Ishikawa (cell line): ENCODE measurements around the gene CCDC106.
A peak's percentile ranks its signal among the peaks of the same experiment; 100 is the strongest.

ENCODE experiments used
- CEBPB ChIP-seq: IDR thresholded peaks from 2 replicates; pipeline ENCODE4 v1.6.1; 2012
- CREB1 ChIP-seq: IDR thresholded peaks from 2 replicates; pipeline ENCODE4 v1.6.1; 2012; ENCODE audit warnings: low read depth
- EGR1 ChIP-seq: IDR thresholded peaks from 2 replicates; pipeline ENCODE4 v1.6.1; 2012
- EP300 ChIP-seq: IDR thresholded peaks from 2 replicates; pipeline ENCODE4 v1.6.1; 2012; ENCODE audit warnings: borderline replicate concordance
- FOXM1 ChIP-seq: IDR thresholded peaks from 2 replicates; pipeline ENCODE4 v1.6.1; 2012; ENCODE audit warnings: low read depth, borderline replicate concordance
- MAX ChIP-seq: IDR thresholded peaks from 2 replicates; pipeline ENCODE4 v1.6.1; 2012
- NFIC ChIP-seq: IDR thresholded peaks from 2 replicates; pipeline ENCODE4 v1.6.1; 2012
- RAD21 ChIP-seq: IDR thresholded peaks from 2 replicates; pipeline ENCODE4 v1.6.1; 2012; ENCODE audit warnings: low read depth
- TAF1 ChIP-seq: IDR thresholded peaks from 2 replicates; pipeline ENCODE4 v1.6.1; 2012; ENCODE audit warnings: low read depth, mild to moderate bottlenecking
- TCF12 ChIP-seq: IDR thresholded peaks from 2 replicates; pipeline ENCODE4 v1.6.1; 2012; ENCODE audit warnings: low read depth
- TEAD4 ChIP-seq: IDR thresholded peaks from 2 replicates; pipeline ENCODE4 v1.6.1; 2012
- YY1 ChIP-seq: IDR thresholded peaks from 2 replicates; pipeline ENCODE4 v1.6.1; 2012; ENCODE audit warnings: low read depth
- ZBTB7A ChIP-seq: IDR thresholded peaks from 2 replicates; pipeline ENCODE4 v1.6.1; 2012; ENCODE audit warnings: low read depth
- TF ChIP-seq, protein P1 (sequence below): IDR thresholded peaks from 2 replicates; pipeline ENCODE4 v1.6.1; 2012; ENCODE audit warnings: low read depth, mild to moderate bottlenecking
- TF ChIP-seq, protein P2 (sequence below): IDR thresholded peaks from 2 replicates; pipeline ENCODE4 v1.6.1; 2012

CCDC106 gene

GRCh38 chr19:55647732-55648584 lies at the start of gene CCDC106:
TSS of gene CCDC106 (plus strand) at chr19:55648212. CDS start at chr19:55649047, 835 bp downstream.
- TF ChIP-seq CEBPB (no peak), EP300 (no peak), TAF1 (peak; percentile 42; the same call in 1 of the 2 replicates), TEAD4 (peak; percentile 4; the same call in 1 of the 2 replicates), CREB1 (no peak), FOXM1 (no peak), MAX (0 out of 2 replicates have a peak, but pooled peaks have one; percentile 23), ZBTB7A (peak; percentile 79), YY1 (peak; percentile 59; the same call in 1 of the 2 replicates), EGR1 (peak; percentile 94), RAD21 (no peak), NFIC (no peak), TCF12 (0 out of 2 replicates have a peak, but pooled peaks have one; percentile 0)
- TF ChIP-seq, protein P1, sequence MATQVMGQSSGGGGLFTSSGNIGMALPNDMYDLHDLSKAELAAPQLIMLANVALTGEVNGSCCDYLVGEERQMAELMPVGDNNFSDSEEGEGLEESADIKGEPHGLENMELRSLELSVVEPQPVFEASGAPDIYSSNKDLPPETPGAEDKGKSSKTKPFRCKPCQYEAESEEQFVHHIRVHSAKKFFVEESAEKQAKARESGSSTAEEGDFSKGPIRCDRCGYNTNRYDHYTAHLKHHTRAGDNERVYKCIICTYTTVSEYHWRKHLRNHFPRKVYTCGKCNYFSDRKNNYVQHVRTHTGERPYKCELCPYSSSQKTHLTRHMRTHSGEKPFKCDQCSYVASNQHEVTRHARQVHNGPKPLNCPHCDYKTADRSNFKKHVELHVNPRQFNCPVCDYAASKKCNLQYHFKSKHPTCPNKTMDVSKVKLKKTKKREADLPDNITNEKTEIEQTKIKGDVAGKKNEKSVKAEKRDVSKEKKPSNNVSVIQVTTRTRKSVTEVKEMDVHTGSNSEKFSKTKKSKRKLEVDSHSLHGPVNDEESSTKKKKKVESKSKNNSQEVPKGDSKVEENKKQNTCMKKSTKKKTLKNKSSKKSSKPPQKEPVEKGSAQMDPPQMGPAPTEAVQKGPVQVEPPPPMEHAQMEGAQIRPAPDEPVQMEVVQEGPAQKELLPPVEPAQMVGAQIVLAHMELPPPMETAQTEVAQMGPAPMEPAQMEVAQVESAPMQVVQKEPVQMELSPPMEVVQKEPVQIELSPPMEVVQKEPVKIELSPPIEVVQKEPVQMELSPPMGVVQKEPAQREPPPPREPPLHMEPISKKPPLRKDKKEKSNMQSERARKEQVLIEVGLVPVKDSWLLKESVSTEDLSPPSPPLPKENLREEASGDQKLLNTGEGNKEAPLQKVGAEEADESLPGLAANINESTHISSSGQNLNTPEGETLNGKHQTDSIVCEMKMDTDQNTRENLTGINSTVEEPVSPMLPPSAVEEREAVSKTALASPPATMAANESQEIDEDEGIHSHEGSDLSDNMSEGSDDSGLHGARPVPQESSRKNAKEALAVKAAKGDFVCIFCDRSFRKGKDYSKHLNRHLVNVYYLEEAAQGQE, result no peak
- TF ChIP-seq, protein P2, sequence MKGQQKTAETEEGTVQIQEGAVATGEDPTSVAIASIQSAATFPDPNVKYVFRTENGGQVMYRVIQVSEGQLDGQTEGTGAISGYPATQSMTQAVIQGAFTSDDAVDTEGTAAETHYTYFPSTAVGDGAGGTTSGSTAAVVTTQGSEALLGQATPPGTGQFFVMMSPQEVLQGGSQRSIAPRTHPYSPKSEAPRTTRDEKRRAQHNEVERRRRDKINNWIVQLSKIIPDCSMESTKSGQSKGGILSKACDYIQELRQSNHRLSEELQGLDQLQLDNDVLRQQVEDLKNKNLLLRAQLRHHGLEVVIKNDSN, result no peak

- TF ChIP-seq, protein P2, result no peak
- TF ChIP-seq NFIC (no peak), TAF1 (peak; percentile 71; the same call in 1 of the 2 replicates), ZBTB7A (no peak), TEAD4 (no peak), FOXM1 (no peak)
These were observed 49.1 kb upstream of the CCDC106 start for GRCh38 chr19:55598719-55599467.

- peak; percentile 55; the same call in 1 of the 2 replicates for TF ChIP-seq ZBTB7A
- TF ChIP-seq TCF12, result peak; percentile 71; the same call in 1 of the 2 replicates
- TF ChIP-seq, protein P2, result no peak
- peak; percentile 14; the same call in 1 of the 2 replicates for TF ChIP-seq TAF1
- TF ChIP-seq YY1, result peak; percentile 93; the same call in 1 of the 2 replicates
- TF ChIP-seq CREB1, result peak; percentile 78
- TF ChIP-seq FOXM1, result no peak
- no peak for TF ChIP-seq RAD21
- TF ChIP-seq NFIC, result peak; percentile 77
- TF ChIP-seq EGR1, result peak; percentile 83
- TF ChIP-seq, protein P1, result no peak
These were observed 48.6 kb upstream of the CCDC106 start, which contains the start of gene FIZ1 for GRCh38 chr19:55599468-55599841. TSS of gene FIZ1 (minus strand) at chr19:55599517. CDS start at chr19:55597865, 1,652 bp downstream.

DNA sequence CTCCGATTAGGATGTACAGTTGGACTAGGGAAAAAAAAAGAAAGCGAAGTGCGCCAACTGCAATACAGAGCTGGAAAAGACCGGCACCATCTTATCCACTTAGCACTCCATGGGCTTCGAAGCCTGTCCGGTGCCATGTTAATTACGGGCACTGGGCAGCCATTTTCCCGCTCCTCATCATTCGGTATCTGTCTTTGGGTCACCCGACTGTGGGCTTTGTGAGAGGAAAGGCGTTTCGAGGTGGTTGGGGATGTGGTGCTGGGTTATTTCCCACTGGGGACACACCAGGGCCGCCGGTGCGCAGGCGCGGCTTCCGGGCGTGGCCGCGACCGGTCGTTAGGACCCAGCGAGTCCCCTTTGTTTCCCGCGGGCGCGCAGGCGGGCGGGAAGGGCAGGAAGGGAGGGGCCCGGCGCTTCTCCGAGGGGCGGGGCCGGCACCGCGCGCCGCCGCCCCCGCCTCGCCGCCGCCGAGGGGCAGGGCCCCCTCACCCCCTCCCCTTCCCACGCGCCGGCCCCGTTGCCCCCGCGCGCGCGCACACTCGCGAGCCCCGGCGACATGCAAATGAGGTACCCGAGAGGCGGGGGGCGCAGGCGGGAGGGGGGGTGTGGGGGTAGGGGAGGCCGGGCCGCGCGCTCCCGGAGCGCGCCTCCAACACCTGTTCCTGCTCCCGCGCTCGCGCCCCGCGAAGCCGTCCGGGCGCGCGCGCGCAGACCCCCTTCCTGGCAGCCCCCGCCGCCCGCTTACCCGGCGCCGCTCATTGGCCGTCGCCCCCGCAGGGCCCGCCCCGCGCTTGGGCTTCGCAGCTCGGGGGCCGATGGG lies 48.0 kb upstream of the CCDC106 start, which contains the start of gene ZNF524:
ZNF524 (plus strand) TSS at position 447 of the 820 bp plus-strand sequence. CDS start 1,825 bp downstream, outside the sequence.
- TF ChIP-seq CEBPB (no peak), NFIC (no peak), TAF1 (peak; percentile 55), CREB1 (no peak), FOXM1 (no peak), YY1 (peak; percentile 97), TCF12 (0 out of 2 replicates have a peak, but pooled peaks have one; percentile 24), EGR1 (peak; percentile 80), TEAD4 (no peak), MAX (peak; percentile 48), RAD21 (no peak), EP300 (no peak), ZBTB7A (peak; percentile 90)
- TF ChIP-seq, protein P1, result no peak
- TF ChIP-seq, protein P2, result no peak
